Astrocyte (in vitro differentiated cells and primary cell): ENCODE results near the gene RUVBL1.

Experiments used
- CTCF ChIP-seq: IDR thresholded peaks from 2 replicates; pipeline ENCODE4 v1.5.1; 2011; ENCODE audit warnings: low read depth, mild to moderate bottlenecking, inconsistent platforms, low read length, moderate library complexity; ENCODE audit not compliant: insufficient read depth
- EZH2 ChIP-seq: IDR thresholded peaks from 2 replicates; pipeline ENCODE4 v1.6.1; 2012; ENCODE audit warnings: mild to moderate bottlenecking, low read length, inconsistent platforms; ENCODE audit not compliant: insufficient read depth

DNA sequence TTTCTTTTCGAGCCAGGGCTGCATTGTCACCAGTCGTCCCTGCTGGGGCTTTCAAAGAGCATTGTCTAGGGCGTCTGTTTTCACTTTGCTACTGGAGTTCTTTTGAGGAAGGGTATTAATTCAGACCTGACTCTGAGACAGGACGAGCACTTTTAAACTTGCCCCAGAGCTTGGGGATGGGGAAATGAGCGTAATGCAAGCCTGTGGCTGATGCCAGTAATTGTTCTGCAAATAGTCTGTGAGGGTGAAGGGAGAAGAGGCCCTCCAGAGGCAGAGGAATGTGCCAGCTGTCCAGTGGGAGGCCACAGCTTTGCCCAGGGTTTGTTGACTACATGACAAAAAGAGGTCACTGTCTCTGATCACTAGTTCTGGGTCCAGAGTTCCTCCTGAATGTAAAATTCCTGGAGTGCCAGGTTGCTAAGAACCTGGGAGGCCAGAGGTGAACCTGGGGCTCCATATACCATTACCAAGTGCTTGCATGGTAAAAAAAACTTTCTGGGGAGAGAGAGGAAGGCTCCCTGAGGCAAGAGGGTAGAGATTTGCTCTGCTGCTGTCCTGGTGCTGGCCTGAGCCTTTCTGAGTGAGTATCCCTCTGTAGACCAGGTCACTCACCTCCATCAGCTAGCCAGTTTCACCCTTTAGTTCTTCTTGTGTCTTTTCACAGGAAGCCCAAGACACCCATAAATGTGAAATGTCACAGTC is 44.5 kb upstream of the RUVBL1 start:
- TF ChIP-seq EZH2 (no peak), CTCF (no peak)
